RPMI8226 (cell line): ENCODE results near the gene CHADL.

ENCODE experiments used
- DNase-seq: peaks from one replicate; pipeline ENCODE4 v3.0.0-alpha.2; 2015

CHADL gene

GRCh38 chr22:41256254-41257253 lies 15.8 kb upstream of the CHADL start:
- DNase-seq = no peak

GRCh38 chr22:41254230-41254629 lies 13.5 kb upstream of the CHADL start:
- no peak for DNase-seq

GRCh38 chr22:41252365-41252764 lies 11.6 kb upstream of the CHADL start:
- DNase-seq = no peak

- no peak for DNase-seq
Measured at GRCh38 chr22:41250127-41250526, 9.4 kb upstream of the CHADL start.

- no peak for DNase-seq
Measured at GRCh38 chr22:41249442-41249841, 8.7 kb upstream of the CHADL start.

GRCh38 chr22:41248758-41249157 lies 8.0 kb upstream of the CHADL start:
- DNase-seq = no peak

- DNase-seq = no peak
Measured at GRCh38 chr22:41248314-41248713, 7.6 kb upstream of the CHADL start.

- no peak for DNase-seq
Measured at GRCh38 chr22:41247703-41248102, 7.0 kb upstream of the CHADL start.

GRCh38 chr22:41245917-41246499 lies 5.3 kb upstream of the CHADL start:
- DNase-seq = no peak

- DNase-seq = no peak
Measured at GRCh38 chr22:41243361-41243760, 2.6 kb upstream of the CHADL start.

GRCh38 chr22:41242396-41243117 lies 1.8 kb upstream of the CHADL start:
- DNase-seq = no peak

- no peak for DNase-seq
Measured at GRCh38 chr22:41241133-41241676, 474 bp upstream of the CHADL start.

GRCh38 chr22:41239443-41240128 lies 1.1 kb downstream of the CHADL start:
- no peak for DNase-seq

- no peak for DNase-seq
Measured at GRCh38 chr22:41238570-41239442, 1.9 kb downstream of the CHADL start.

GRCh38 chr22:41237707-41238569 lies 2.8 kb downstream of the CHADL start:
- DNase-seq = peak; percentile 90

GRCh38 chr22:41237036-41237706 lies 3.6 kb downstream of the CHADL start:
- no peak for DNase-seq

- no peak for DNase-seq
Measured at GRCh38 chr22:41234815-41235695, 5.7 kb downstream of the CHADL start.

GRCh38 chr22:41231369-41231768 lies 9.4 kb downstream of the CHADL start:
- no peak for DNase-seq

GRCh38 chr22:41230401-41230785 lies 10.3 kb downstream of the CHADL start:
- DNase-seq = no peak
